Adrenal gland (tissue), 12 donors: ENCODE measurements around the gene GJE1. TPM values are rescaled to one million over a fixed set of nuclear protein-coding genes. Genes with fewer than 3 reads are reported as not detected.

Experiments used
- DNase-seq, 7 donors: peaks; one replicate each; pipeline ENCODE4 v3.0.0-alpha.2; 2019 to 2020
- H3K27ac ChIP-seq, 5 donors: fragments of 200-600 bp; sonication (generic) in 4 of 5; 1 replicate in 3 of 5; 2 replicates in 2 of 5; pipeline versions ENCODE4 v1.5.1 to v1.8.0; 2016 to 2020; ENCODE audit warnings: mild to moderate bottlenecking in 1 of 5
- H3K27me3 ChIP-seq: fragments of 200-600 bp; 2 replicates; pipeline ENCODE4 v1.8.0; 2021
- H3K36me3 ChIP-seq, 2 donors: fragments of 200-600 bp; replicated peaks in 1 of 2; 1 replicate in 1 of 2; 2 replicates in 1 of 2; pipeline versions ENCODE4 v1.5.1 to v1.8.0; 2018 to 2022
- H3K4me1 ChIP-seq, 2 donors: fragments of 200-600 bp; replicated peaks in 1 of 2; 1 replicate in 1 of 2; 2 replicates in 1 of 2; pipeline versions ENCODE4 v1.5.1 to v1.8.0; 2018 to 2021
- H3K4me3 ChIP-seq, 4 donors: fragments of 200-600 bp; sonication (generic) in 3 of 4; one replicate each; pipeline ENCODE4 v1.5.1; 2016 to 2018
- H3K9me3 ChIP-seq, 3 donors: fragments of 200-600 bp; sonication (generic) in 1 of 3; replicated peaks in 1 of 3; 1 replicate in 2 of 3; 2 replicates in 1 of 3; pipeline versions ENCODE4 v1.5.1 to v1.8.0; 2016 to 2021
- POLR2A ChIP-seq, 2 donors: fragments of 450-650 bp; IDR thresholded peaks; one replicate each; pipeline ENCODE4 v1.6.1; 2017; ENCODE audit warnings: antibody characterized with exemption in 2 of 2, mild to moderate bottlenecking in 2 of 2, moderate library complexity in 1 of 2
- WGBS, 4 donors: extraction: QIAGEN DNeasy Blood & Tissue Kit in 2 of 4; methylation state at CpG; one replicate each; pipeline versions ENCODE4 v1.1.5 to v1.1.7; 2013 to 2017; 5-methylcytosine and 5-hydroxymethylcytosine counted together
- intact Hi-C, 2 donors: fragments of 100-400 bp; cut with DNase I; formaldehyde crosslinking; loops; one replicate each; pipeline versions ENCODE4 v1.14.1 to v1.15.0; 2022 to 2023
- polyA plus RNA-seq, 3 donors: library from polyadenylated mRNA; stranded (reverse); fragments of 200-250 nt in 2 of 3; fragments of 350-450 nt in 1 of 3; fragmentation: Illumina TruSeq in 1 of 3; extraction: RNeasy Lipid Tissue Mini Kit (QIAGEN cat#74804) in 1 of 3; gene quantifications; one replicate each; pipeline ENCODE4 v1.2.3, GENCODE V29; 2013 to 2014
- total RNA-seq, 9 donors: library from RNA; depleted of rRNA in 4 of 9; stranded (reverse); fragments of >200 nt in 4 of 9; fragments of 120-200 nt in 1 of 9; fragmentation: NEBNext Ultra II Directional in 1 of 9; extraction: Animal tissue kit (Norgen Biotek cat#: 25700) in 1 of 9; gene quantifications; one replicate each; pipeline versions ENCODE4 v1.1.0 to v1.2.4, GENCODE V29; 2013 to 2023
- TF ChIP-seq, protein P1 (sequence below), 6 experiments: fragments of 450-650 bp in 4 of 6; fragments of 200-600 bp in 2 of 6; sonication (generic) in 1 of 6; IDR thresholded peaks; 1 replicate in 5 of 6; 2 replicates in 1 of 6; pipeline versions ENCODE4 v1.5.1 to v1.8.0; 2016 to 2021; ENCODE audit warnings: antibody characterized with exemption in 6 of 6, mild to moderate bottlenecking in 2 of 6, moderate library complexity in 1 of 6
- donor health status: healthy with polysubstance abuse.
- donor health status: Bipolar disorder and iron deficiency.
- donor health status: DM: yes; HTN: yes; CAD: no.
- donor health status: DM: no; HTN: no; CAD: no.
- donor health status: DM: no; HTN: no; CAD: no.
- donor health status: DM: yes; HTN: yes; CAD: no.

The GJE1 gene
- total and polyA plus RNA-seq, 12 donors, result not detected

DNA sequence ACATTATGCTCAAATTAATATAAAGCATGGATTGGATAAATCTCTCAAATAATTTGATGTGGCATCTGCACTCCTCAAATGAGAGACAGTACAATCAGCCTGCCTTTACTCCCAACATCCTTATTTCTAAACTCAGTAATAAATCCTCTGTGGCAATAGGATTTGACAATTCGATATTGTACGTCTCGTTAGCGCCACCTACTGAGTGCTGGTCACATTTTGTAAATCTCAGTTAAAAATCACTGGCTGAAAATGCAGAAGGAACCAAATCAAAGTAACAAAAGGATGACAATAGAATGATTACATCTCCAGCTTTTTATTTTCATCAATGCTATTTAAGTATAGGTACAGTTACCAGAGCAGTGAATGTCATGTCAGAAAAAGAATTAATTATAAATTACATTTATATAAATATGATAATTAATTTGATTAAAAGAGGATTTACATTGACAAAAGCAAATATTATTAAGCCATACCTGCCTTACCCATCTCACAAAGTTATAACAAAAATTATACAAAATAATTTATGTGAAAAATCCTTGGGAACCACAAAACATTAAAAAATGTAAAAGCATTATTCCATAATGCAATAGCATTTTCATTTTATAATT lies 20.2 kb upstream of the GJE1 start:
- DNase-seq, result peak; percentile 54 to 89 (median 75)
- WGBS, 4 donors, result 0 to 1% (median 0%) methylated on average over 4 of the region's 4 CpGs
- intact Hi-C loops, result no loop called here

DNA sequence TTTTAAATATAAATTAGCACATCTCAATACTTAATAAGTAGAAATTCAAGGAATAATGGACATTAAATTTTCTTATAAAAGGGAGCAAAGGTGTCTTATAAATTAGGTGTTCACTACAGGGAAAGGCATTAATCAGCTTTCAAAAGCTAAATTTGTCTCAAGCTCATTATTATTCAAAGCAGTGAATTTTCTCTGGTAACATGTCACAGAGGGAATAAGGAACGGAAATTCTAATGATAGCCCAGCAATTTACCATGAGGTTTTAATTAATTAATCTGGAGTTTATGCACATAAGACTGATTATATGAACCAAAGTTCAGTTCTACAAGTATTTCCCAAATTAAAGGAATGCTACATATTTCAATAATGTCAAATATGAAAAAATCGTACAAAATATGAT lies 15.4 kb upstream of the GJE1 start:
- no peak for DNase-seq
- no peak for TF ChIP-seq POLR2A (IDR thresholded peaks at IDR 0.05)
- TF ChIP-seq, protein P1, sequence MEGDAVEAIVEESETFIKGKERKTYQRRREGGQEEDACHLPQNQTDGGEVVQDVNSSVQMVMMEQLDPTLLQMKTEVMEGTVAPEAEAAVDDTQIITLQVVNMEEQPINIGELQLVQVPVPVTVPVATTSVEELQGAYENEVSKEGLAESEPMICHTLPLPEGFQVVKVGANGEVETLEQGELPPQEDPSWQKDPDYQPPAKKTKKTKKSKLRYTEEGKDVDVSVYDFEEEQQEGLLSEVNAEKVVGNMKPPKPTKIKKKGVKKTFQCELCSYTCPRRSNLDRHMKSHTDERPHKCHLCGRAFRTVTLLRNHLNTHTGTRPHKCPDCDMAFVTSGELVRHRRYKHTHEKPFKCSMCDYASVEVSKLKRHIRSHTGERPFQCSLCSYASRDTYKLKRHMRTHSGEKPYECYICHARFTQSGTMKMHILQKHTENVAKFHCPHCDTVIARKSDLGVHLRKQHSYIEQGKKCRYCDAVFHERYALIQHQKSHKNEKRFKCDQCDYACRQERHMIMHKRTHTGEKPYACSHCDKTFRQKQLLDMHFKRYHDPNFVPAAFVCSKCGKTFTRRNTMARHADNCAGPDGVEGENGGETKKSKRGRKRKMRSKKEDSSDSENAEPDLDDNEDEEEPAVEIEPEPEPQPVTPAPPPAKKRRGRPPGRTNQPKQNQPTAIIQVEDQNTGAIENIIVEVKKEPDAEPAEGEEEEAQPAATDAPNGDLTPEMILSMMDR (IDR thresholded peaks at IDR 0.05), result no peak
- no peaks in the 10 kb centered on the region for H3K36me3 ChIP-seq
- intact Hi-C loops, result no loop called here
- no peaks in the 10 kb centered on the region for H3K27me3 ChIP-seq
- H3K4me3 ChIP-seq, result no peak overlapping the region
- 52 to 70% (median 60%) methylated on average over 2 of the region's 2 CpGs for WGBS, 4 donors
- no peak overlapping the region for H3K27ac ChIP-seq
- H3K9me3 ChIP-seq, result no peaks in the 10 kb centered on the region
- no peaks in the 10 kb centered on the region for H3K4me1 ChIP-seq

More for the DNA sequence above, 20.2 kb upstream of the GJE1 start:
- no peaks in the 10 kb centered on the region for H3K27me3 ChIP-seq
- H3K9me3 ChIP-seq, result no peaks in the 10 kb centered on the region
- TF ChIP-seq POLR2A (IDR thresholded peaks at IDR 0.05), result no peak
- TF ChIP-seq, protein P1 (IDR thresholded peaks at IDR 0.05), result peak; percentile 54 to 73 (median 66)
- no peak overlapping the region for H3K27ac ChIP-seq
- H3K36me3 ChIP-seq, result no peaks in the 10 kb centered on the region
- no peak overlapping the region for H3K4me3 ChIP-seq
- no peaks in the 10 kb centered on the region for H3K4me1 ChIP-seq

DNA sequence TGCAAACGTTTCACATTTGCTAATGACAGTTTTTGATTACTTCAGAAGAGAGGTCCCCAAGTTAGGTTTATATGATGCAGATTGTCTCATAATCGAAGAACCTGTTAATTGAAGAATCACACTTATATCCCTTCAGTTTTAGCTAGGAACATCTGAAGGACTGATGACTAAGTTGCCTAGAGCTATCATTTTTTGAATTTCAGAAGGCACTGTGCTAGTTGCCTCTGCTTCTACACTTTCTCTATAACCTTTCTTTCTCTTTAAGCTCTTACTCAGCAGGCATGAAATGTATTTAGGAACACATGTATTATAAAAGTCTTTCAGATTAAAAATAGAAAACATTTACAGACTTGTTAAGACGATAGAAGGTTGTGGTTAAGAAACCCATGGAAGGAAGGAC lies 14.4 kb upstream of the GJE1 start:
- Histone ChIP-seq H3K4me3 (no peak overlapping the region), H3K36me3 (no peaks in the 10 kb centered on the region), H3K4me1 (no peaks in the 10 kb centered on the region), H3K27me3 (no peaks in the 10 kb centered on the region), H3K27ac (no peak overlapping the region), H3K9me3 (no peaks in the 10 kb centered on the region)
- WGBS, 4 donors, result 60 to 68% (median 64%) methylated on average over 3 of the region's 3 CpGs
- intact Hi-C loops, result no loop called here
- TF ChIP-seq, protein P1 (IDR thresholded peaks at IDR 0.05), result no peak
- no peak for TF ChIP-seq POLR2A (IDR thresholded peaks at IDR 0.05)
- DNase-seq, result no peak

DNA sequence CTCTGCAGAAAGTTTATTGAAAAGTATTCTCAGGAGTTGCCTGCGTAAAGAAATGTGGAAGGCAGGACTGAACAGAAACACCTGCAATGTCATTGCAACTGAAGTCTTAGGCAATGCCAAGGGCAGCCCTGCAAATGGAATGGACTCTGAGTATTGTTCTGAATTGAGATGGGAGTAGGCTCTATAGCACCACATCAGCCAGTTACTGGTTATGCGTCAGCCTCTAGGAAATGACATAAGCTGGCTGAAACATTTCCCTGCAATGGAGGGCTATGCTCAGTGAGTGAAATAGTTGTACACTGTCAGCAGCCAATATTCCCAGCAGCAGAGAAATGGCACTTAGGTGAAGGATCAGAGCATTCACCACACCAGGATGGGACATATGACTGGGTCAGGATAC lies 13.8 kb upstream of the GJE1 start:
- Histone ChIP-seq H3K4me1 (no peaks in the 10 kb centered on the region), H3K36me3 (no peaks in the 10 kb centered on the region), H3K27me3 (no peaks in the 10 kb centered on the region), H3K9me3 (no peaks in the 10 kb centered on the region), H3K4me3 (no peak overlapping the region), H3K27ac (no peak overlapping the region)
- TF ChIP-seq, protein P1 (IDR thresholded peaks at IDR 0.05), result no peak
- no peak for TF ChIP-seq POLR2A (IDR thresholded peaks at IDR 0.05)
- 79 to 87% (median 86%) methylated on average over 2 of the region's 2 CpGs for WGBS, 4 donors
- intact Hi-C loops, result no loop called here
- no peak for DNase-seq
